CD4-positive, alpha-beta T cell treated with Interleukin-4 for 4 hours (primary cell): ENCODE data around the gene MED26.
A peak's percentile ranks its signal among the peaks of the same experiment; 100 is the strongest.

ENCODE experiments used
- DNase-seq: peaks from one replicate; pipeline ENCODE4 v3.0.0-alpha.2; 2020

The MED26 gene

GRCh38 chr19:16531380-16531669 lies 96.7 kb downstream of the MED26 start:
- no peak for DNase-seq

- no peak for DNase-seq
Measured at GRCh38 chr19:16530540-16531379, 97.2 kb downstream of the MED26 start.

- no peak for DNase-seq
Measured at GRCh38 chr19:16529466-16530144, 98.4 kb downstream of the MED26 start.

- DNase-seq, result peak; percentile 32
Measured at GRCh38 chr19:16527971-16528521, 100.0 kb downstream of the MED26 start.

- no peak for DNase-seq
Measured at GRCh38 chr19:16527334-16527935, 100.6 kb downstream of the MED26 start.

GRCh38 chr19:16525751-16526481 lies 102.1 kb downstream of the MED26 start:
- no peak for DNase-seq

GRCh38 chr19:16524991-16525734 lies 102.8 kb downstream of the MED26 start:
- no peak for DNase-seq
